Stomach smooth muscle (tissue), 2 donors: ENCODE data around the gene DNAJB6.

Experiments
- H3K27ac ChIP-seq: one replicate; pipeline ENCODE4 v1.7.0; 2013; ENCODE audit warnings: mild to moderate bottlenecking, low read length, inconsistent platforms
- H3K27me3 ChIP-seq, 2 donors: one replicate each; pipeline ENCODE4 v1.7.0; 2013; ENCODE audit warnings: low read length in 2 of 2; ENCODE audit not compliant: insufficient read depth in 2 of 2, control insufficient read depth in 1 of 2
- H3K36me3 ChIP-seq, 2 donors: one replicate each; pipeline ENCODE4 v1.7.0; 2013; ENCODE audit warnings: low read length in 2 of 2; ENCODE audit not compliant: control insufficient read depth in 2 of 2, insufficient read depth in 2 of 2
- H3K4me1 ChIP-seq: one replicate; pipeline ENCODE4 v1.7.0; 2013; ENCODE audit warnings: low read length; ENCODE audit not compliant: control insufficient read depth, insufficient read depth
- H3K4me3 ChIP-seq, 2 donors: one replicate each; pipeline ENCODE4 v1.7.0; 2013; ENCODE audit warnings: low read length in 2 of 2
- H3K9ac ChIP-seq, 2 donors: one replicate each; pipeline ENCODE4 v1.7.0; 2013; ENCODE audit warnings: low read length in 2 of 2, mild to moderate bottlenecking in 1 of 2
- H3K9me3 ChIP-seq, 2 donors: one replicate each; pipeline ENCODE4 v1.7.0; 2013; ENCODE audit warnings: low read length in 2 of 2; ENCODE audit not compliant: control insufficient read depth in 2 of 2
- donor health status: healthy.
- donor health status: Pancreatic carcinoma.

The DNAJB6 gene

DNA sequence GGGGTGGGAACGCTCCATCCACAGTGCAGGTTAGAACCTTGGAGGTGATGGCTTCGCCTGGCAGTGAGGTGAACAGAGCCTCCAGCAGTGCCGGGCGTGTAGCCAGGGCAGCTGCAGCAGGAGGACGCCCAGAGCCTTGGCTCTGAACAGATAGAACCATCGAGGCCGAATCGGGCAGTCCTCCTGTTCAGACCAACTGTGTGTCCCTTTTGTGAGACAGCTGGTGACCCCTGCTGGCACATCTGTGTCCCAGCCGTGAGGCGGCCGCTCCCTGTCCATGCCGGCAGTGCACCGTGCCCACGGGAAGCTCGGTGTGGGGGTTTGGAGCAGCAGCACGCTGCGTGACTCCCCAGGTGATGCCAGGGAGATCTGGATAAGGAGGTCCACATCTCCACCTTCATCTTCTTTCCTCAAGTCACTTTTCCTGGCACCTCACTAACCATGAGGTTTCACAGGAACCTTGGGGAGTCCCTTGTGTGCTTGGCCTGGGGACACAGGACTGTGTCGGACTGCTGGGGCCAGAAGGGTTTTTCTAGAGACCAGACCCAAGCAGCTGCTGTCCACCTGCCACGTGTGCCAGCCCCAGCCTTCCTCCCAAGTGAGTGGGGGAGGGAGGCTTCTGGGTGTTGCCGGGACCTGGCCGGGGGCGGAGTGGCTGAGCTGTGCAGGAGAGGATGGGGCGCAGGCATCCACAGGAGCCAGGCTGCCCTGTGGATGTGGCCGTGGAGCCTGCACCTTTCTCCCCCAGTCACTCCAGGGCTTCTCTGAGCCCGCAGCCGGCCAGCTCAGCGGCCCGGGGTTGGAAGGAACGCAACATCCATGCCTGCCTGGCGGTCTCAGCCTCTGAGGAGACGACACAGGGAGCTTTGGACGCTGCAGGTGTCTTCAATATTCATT lies 69.4 kb downstream of the DNAJB6 start:
- H3K36me3 ChIP-seq: peaks cover 7 to 14% of the 10 kb centered on the region in 2 donors
- no peak overlapping the region for H3K4me3 ChIP-seq
- no peaks in the 10 kb centered on the region for H3K9me3 ChIP-seq
- no peaks in the 10 kb centered on the region for H3K27me3 ChIP-seq
- no peak overlapping the region for H3K9ac ChIP-seq
- no peaks in the 10 kb centered on the region for H3K4me1 ChIP-seq
- H3K27ac ChIP-seq: no peak overlapping the region

DNA sequence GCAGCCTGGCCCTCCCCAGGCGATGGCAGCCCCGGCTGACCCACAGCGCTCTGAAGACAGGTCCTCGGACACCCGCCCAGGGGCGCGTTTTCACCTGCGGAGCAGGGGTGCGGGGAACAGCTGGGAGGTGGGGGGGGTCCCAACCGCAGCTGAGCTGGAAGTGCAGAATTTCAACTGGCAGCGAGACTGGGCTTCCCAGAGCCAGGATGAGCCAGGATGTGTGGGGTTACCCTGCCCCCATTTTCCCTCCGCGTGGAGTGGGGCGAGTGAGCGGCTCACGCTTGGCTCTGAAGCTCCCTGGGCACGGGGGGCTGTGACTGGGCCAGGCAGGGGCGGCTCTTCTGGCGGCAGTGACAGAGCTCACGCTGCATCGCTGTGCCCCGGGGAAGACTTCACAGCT lies 70.2 kb downstream of the DNAJB6 start:
- no peak overlapping the region for H3K4me3 ChIP-seq
- no peaks in the 10 kb centered on the region for H3K4me1 ChIP-seq
- H3K9me3 ChIP-seq: no peaks in the 10 kb centered on the region
- H3K27me3 ChIP-seq: no peaks in the 10 kb centered on the region
- no peak overlapping the region for H3K27ac ChIP-seq
- H3K9ac ChIP-seq: no peak overlapping the region
- H3K36me3 ChIP-seq: peaks cover 7 to 12% of the 10 kb centered on the region in 2 donors

DNA sequence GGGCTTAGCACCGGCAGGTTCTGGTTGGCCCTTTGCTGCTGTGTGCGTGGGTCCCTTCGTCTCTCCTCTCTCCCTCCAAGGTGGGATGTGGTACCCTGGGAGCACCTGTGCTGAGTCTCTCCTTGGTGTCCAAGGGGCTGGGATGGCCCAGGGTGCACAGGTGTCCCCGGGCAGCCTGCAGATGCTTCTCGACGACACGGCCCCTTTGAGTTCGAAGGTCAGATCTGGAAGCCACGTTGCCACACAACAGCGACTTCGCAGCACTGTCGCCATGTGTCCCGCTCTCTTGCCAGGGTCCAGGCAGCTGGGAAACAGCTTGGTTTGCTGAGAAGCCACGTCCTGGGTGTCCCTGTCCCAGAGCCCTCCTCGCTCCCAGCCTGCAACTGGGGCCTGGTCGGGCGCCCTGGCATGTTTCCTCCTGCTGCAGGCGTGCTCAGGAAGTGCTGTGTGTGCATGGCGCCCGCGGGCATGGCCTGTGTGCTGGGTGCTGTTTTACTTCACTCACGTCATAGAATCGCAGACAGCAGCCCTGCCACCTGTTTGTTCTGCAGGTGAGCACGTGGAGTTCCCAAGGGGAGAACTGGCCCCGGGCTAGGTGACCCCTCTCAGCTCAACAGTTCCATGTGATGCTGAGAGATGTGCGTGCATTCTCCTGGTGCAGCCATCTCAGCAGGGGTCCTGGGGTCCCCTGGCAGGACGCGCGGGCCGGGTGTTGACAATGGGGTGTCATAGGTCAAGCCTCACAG lies 70.9 kb downstream of the DNAJB6 start:
- Histone ChIP-seq H3K4me3 (no peak overlapping the region), H3K36me3 (peaks cover 12 to 13% of the 10 kb centered on the region in 2 donors)

DNA sequence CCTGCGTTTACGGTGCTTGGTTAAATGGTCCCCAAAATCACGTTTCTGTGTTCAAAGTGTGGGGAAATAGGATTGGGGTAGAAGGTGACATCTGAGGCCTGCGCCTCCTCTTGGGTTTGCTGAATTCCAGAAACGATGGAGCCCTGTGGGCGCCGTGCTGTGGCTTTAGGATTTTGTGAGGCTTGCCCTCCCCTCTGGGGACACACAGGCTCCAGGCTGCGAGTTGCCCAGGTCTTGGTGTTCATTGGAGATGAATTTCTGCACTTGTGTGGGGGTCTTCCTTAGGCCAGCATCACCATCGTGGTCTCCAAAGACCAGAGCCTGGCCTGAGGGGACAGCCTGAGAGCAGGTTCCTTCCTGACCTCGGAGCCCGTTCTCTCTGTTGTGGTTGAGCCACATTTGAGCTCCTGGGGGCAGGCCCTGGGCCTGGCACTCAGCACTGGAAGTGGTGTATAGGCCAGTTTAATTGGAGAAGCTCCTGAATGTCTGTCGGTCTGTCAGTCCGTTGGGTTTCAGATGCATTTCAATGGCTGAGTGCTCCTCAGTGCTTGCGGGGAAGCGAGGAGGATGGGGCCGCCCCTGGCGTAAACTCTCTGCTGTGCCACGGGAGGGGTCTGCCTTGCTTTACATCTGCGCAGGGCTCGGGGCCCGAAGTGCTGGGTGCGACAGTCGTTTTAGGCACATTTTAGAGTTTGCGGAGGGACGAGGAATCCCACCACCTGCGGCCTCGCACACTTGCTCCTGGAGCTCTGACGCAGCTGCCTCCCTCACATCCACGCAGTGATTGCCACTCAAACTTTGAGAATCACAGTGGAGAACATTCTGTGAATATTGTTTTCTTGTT lies 71.7 kb downstream of the DNAJB6 start:
- no peak overlapping the region for H3K9ac ChIP-seq
- H3K9me3 ChIP-seq: no peaks in the 10 kb centered on the region
- no peaks in the 10 kb centered on the region for H3K27me3 ChIP-seq
- peaks cover 12 to 13% of the 10 kb centered on the region in 2 donors for H3K36me3 ChIP-seq
- no peak overlapping the region for H3K4me3 ChIP-seq
- H3K4me1 ChIP-seq: no peaks in the 10 kb centered on the region
- no peak overlapping the region for H3K27ac ChIP-seq

More for the DNA sequence above, 70.9 kb downstream of the DNAJB6 start:
- Histone ChIP-seq H3K9me3 (no peaks in the 10 kb centered on the region), H3K27ac (no peak overlapping the region), H3K27me3 (no peaks in the 10 kb centered on the region), H3K9ac (no peak overlapping the region), H3K4me1 (no peaks in the 10 kb centered on the region)

DNA sequence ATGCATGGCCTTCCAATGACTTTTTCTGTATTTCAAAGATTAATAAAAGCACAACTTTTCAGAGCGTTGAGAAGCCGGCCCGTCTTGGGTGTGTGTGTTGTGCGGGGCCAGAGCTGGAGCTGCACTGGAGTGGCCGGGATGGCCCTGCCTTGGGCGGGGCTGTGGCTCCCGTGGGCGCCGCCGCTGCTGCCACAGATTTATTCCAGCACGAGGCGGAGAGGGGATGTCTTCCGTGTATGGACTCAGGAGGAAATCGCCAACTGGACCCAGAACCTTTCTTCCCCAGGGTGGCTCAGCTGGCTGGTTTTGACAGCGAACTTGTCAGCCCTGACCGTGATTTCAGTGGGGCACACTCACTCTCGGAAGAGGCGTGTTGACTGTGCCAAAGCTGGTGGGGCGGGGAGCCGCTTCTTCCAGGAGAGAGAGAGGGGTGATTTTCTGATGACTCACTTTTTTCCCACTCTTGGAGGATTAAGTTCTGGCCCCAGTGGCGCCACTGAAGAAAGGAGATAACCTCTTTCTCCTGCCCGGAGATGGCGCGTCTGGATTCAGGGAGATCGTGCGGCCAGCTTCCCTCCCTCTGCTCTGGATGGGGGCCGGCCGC lies 72.4 kb downstream of the DNAJB6 start:
- no peak overlapping the region for H3K27ac ChIP-seq
- no peaks in the 10 kb centered on the region for H3K4me1 ChIP-seq
- no peaks in the 10 kb centered on the region for H3K9me3 ChIP-seq
- H3K9ac ChIP-seq: no peak overlapping the region
- peaks cover 12 to 13% of the 10 kb centered on the region in 2 donors for H3K36me3 ChIP-seq
- H3K4me3 ChIP-seq: no peak overlapping the region
- no peaks in the 10 kb centered on the region for H3K27me3 ChIP-seq

DNA sequence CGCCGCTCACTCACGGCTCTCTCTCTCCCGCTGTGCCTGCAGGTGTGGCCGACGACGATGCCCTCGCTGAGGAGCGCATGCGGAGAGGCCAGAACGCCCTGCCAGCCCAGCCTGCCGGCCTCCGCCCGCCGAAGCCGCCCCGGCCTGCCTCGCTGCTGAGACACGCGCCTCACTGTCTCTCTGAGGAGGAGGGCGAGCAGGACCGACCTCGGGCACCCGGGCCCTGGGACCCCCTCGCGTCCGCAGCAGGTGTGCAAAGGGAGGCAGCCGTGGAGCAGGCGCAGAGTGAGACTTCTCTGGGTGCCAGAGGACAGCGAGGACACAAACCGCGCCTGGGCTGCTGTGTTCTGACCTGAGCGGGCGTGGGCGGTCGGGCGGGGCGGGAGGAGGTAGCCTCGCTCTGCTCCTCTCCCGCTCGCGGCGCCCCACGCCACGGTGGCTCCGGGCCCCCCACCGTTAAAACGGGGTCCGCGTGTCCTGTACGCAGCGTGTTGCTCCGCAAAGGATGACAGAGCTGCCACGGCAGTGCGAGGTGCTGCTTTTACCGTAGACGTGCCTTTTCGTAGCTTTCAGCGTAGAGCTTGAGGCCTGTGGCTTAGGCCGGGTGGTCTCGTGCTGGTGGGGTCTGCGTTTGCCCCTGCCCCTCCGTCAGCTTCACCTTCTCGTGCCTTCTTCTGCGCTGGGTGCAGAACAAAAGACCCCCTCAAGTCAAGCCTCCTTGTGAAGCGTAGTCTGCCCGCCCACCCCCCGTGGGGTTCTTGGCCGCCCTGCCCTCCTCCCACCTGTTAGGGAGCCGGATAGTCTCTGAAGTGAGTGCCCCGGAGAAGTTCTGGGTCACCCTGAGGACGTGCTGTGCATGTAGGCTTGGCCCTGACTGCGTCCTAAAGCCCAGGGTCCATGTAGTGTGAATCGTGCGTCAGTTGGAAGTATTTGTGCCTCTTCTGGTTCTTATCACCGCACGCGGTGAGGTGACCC lies 73.2 kb downstream of the DNAJB6 start:
- no peak overlapping the region for H3K9ac ChIP-seq
- H3K9me3 ChIP-seq: no peaks in the 10 kb centered on the region
- no peak overlapping the region for H3K27ac ChIP-seq
- no peaks in the 10 kb centered on the region for H3K27me3 ChIP-seq
- H3K4me1 ChIP-seq: no peaks in the 10 kb centered on the region
- H3K4me3 ChIP-seq: no peak overlapping the region
- peaks cover 10 to 20% of the 10 kb centered on the region in 2 donors for H3K36me3 ChIP-seq

DNA sequence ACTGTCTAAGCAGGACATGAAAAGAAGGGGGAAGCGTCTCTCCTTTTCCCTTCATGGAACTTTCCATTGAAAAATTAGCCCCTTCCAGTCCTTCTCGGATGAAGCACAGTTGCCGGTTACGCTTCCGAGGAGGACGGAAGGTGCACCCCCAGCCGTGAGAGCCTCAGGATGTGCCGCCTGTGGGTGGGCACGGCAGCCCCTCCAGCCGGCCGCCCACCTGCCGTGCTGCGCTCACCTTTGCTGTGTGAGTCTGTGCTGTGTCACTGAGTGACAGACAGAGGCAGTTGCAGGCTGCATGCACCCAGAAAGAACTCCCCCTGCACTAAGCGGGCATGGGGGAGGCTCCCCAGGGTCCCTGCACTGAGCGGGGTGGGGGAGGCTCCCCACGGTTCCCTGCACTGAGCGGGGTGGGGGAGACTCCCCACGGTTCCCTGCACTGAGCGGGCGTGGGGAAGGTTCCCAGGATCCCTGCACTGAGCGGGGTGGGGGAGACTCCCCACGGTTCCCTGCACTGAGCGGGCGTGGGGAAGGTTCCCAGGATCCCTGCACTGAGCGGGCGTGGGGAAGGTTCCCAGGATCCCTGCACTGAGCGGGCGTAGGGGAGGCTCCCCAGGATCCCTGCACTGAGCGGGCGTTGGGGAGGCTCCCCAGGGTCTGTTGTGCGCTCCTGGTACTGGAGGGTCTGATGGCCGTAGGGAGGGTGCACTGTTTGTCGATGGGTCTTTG lies 74.2 kb downstream of the DNAJB6 start:
- Histone ChIP-seq H3K36me3 (peaks cover 16 to 22% of the 10 kb centered on the region in 2 donors), H3K27ac (no peak overlapping the region), H3K9me3 (no peaks in the 10 kb centered on the region), H3K4me1 (no peaks in the 10 kb centered on the region), H3K4me3 (no peak overlapping the region), H3K27me3 (no peaks in the 10 kb centered on the region), H3K9ac (no peak overlapping the region)

DNA sequence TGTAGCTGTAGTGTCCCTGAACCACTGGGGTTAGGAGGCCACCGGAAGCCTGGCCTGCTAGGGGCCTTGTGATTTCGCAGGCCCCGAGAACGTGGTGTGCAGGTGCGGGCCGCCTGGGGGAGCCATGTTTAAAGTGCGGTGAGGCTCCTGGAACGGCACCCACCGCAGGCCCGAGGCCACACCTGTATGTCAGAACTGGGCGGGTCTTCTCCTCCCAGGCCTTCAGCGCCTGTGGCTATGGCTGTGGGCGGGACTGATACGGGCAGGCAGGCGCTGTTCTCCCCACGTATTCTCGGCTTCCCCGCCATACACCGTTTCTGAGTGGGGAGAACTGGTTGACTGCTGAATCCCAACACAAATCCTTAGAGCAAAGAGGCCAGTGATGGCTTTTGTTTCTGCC lies 74.8 kb downstream of the DNAJB6 start:
- Histone ChIP-seq H3K27ac (no peak overlapping the region), H3K27me3 (no peaks in the 10 kb centered on the region), H3K4me3 (no peak overlapping the region), H3K36me3 (peaks cover 21 to 28% of the 10 kb centered on the region in 2 donors), H3K4me1 (no peaks in the 10 kb centered on the region), H3K9me3 (no peaks in the 10 kb centered on the region), H3K9ac (no peak overlapping the region)

DNA sequence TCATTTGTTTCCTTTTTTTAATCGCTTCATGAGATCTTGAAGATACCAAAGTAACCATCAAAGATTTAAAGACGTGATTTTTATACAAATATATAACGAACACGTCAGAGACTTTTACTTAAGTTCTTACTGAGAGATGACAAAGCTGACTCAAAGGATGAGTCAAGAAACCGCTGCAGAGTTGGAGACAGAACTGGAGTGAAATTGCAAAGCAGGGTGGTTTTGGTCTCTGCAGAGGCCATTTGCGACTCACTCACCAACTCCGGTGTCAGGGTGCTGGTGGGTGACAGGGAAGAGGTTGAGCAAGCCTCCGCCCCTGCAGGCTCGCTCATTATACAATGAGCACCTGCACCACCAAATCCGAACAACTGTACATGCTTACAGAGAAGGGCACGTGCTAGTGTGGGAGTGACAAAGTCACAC lies 75.2 kb downstream of the DNAJB6 start:
- no peaks in the 10 kb centered on the region for H3K9me3 ChIP-seq
- H3K9ac ChIP-seq: no peak overlapping the region
- no peak overlapping the region for H3K27ac ChIP-seq
- H3K4me3 ChIP-seq: no peak overlapping the region
- H3K27me3 ChIP-seq: no peaks in the 10 kb centered on the region
- peaks cover 25 to 32% of the 10 kb centered on the region in 2 donors for H3K36me3 ChIP-seq
- H3K4me1 ChIP-seq: no peaks in the 10 kb centered on the region
